ENCODE measurements around the gene OR51A2. TPM values are rescaled to one million over a fixed set of nuclear protein-coding genes. Genes with fewer than 3 reads are reported as not detected.
"Not testable (repeated sequence)": the region's sequence is repeated elsewhere in the genome, so short reads cannot be mapped to it uniquely, and the experiment has no call there.

The OR51A2 gene
- not detected in 2 replicates for total RNA-seq
- long read RNA-seq, result 0 reads

- not testable (repeated sequence) for H3K9me3 Mint-ChIP-seq (ENCODE audit: low read depth); DNase-seq (ENCODE audit: low spot score, unreplicated experiment); H3K4me1 Mint-ChIP-seq (ENCODE audit: low read depth); H3K27ac Mint-ChIP-seq; H3K36me3 Mint-ChIP-seq (ENCODE audit: insufficient read depth); H3K4me3 Mint-ChIP-seq (ENCODE audit: low read depth); H3K27me3 Mint-ChIP-seq
Observed at GRCh38 chr11:4955613-4956012, at the start of gene OR51A2. OR51A2 (minus strand) TSS chr11:4955713; CDS start chr11:4955713, 0 bp downstream.

- TF ChIP-seq, protein P1, sequence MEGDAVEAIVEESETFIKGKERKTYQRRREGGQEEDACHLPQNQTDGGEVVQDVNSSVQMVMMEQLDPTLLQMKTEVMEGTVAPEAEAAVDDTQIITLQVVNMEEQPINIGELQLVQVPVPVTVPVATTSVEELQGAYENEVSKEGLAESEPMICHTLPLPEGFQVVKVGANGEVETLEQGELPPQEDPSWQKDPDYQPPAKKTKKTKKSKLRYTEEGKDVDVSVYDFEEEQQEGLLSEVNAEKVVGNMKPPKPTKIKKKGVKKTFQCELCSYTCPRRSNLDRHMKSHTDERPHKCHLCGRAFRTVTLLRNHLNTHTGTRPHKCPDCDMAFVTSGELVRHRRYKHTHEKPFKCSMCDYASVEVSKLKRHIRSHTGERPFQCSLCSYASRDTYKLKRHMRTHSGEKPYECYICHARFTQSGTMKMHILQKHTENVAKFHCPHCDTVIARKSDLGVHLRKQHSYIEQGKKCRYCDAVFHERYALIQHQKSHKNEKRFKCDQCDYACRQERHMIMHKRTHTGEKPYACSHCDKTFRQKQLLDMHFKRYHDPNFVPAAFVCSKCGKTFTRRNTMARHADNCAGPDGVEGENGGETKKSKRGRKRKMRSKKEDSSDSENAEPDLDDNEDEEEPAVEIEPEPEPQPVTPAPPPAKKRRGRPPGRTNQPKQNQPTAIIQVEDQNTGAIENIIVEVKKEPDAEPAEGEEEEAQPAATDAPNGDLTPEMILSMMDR (IDR thresholded peaks at IDR 0.05; ENCODE audit: unreplicated experiment), result peak; percentile 84
- peaks cover 19% of the 10 kb centered on the region for H3K27me3 Mint-ChIP-seq
- H3K27ac Mint-ChIP-seq, result no peak overlapping the region
- peak; percentile 36 for DNase-seq (ENCODE audit: low spot score, unreplicated experiment)
- H3K4me3 Mint-ChIP-seq (ENCODE audit: low read depth), result no peak overlapping the region
- H3K9me3 Mint-ChIP-seq (ENCODE audit: low read depth), result no peaks in the 10 kb centered on the region
- no peaks in the 10 kb centered on the region for H3K36me3 Mint-ChIP-seq (ENCODE audit: insufficient read depth)
- H3K4me1 Mint-ChIP-seq (ENCODE audit: low read depth), result no peaks in the 10 kb centered on the region
Observed at GRCh38 chr11:5004424-5005274, 49.1 kb upstream of the OR51A2 start.

- H3K4me1 Mint-ChIP-seq (ENCODE audit: low read depth), result peaks cover 23% of the 10 kb centered on the region
- H3K27ac Mint-ChIP-seq, result peak within 1 kb of the TSS; percentile 40
- H3K27me3 Mint-ChIP-seq, result no peaks in the 10 kb centered on the region
- TF ChIP-seq, protein P1 (IDR thresholded peaks at IDR 0.05; ENCODE audit: unreplicated experiment), result no peak
- DNase-seq (ENCODE audit: low spot score, unreplicated experiment), result no peak
- H3K4me3 Mint-ChIP-seq (ENCODE audit: low read depth), result peak within 1 kb of the TSS; percentile 23
- no peaks in the 10 kb centered on the region for H3K9me3 Mint-ChIP-seq (ENCODE audit: low read depth)
- H3K36me3 Mint-ChIP-seq (ENCODE audit: insufficient read depth), result no peaks in the 10 kb centered on the region
Observed at GRCh38 chr11:4994551-4994950, 39.0 kb upstream of the OR51A2 start, which contains the start of gene OR51L1. OR51L1 (plus strand) TSS chr11:4994851; CDS start chr11:4998983, 4,132 bp downstream.

- no peaks in the 10 kb centered on the region for H3K9me3 Mint-ChIP-seq (ENCODE audit: low read depth)
- TF ChIP-seq, protein P1 (IDR thresholded peaks at IDR 0.05; ENCODE audit: unreplicated experiment), result no peak
- DNase-seq (ENCODE audit: low spot score, unreplicated experiment), result no peak
- no peaks in the 10 kb centered on the region for H3K36me3 Mint-ChIP-seq (ENCODE audit: insufficient read depth)
- no peak overlapping the region for H3K27ac Mint-ChIP-seq
- peaks cover 19% of the 10 kb centered on the region for H3K4me1 Mint-ChIP-seq (ENCODE audit: low read depth)
- H3K4me3 Mint-ChIP-seq (ENCODE audit: low read depth), result no peak overlapping the region
- H3K27me3 Mint-ChIP-seq, result no peaks in the 10 kb centered on the region
Observed at GRCh38 chr11:4991060-4991459, 35.5 kb upstream of the OR51A2 start.

- H3K4me3 Mint-ChIP-seq (ENCODE audit: low read depth), result no peak overlapping the region
- H3K4me1 Mint-ChIP-seq (ENCODE audit: low read depth), result peaks cover 10% of the 10 kb centered on the region
- H3K9me3 Mint-ChIP-seq (ENCODE audit: low read depth), result no peaks in the 10 kb centered on the region
- H3K27ac Mint-ChIP-seq, result peak overlapping the region; percentile 38
- no peaks in the 10 kb centered on the region for H3K36me3 Mint-ChIP-seq (ENCODE audit: insufficient read depth)
- TF ChIP-seq, protein P1 (IDR thresholded peaks at IDR 0.05; ENCODE audit: unreplicated experiment), result no peak
- no peaks in the 10 kb centered on the region for H3K27me3 Mint-ChIP-seq
- no peak for DNase-seq (ENCODE audit: low spot score, unreplicated experiment)
Observed at GRCh38 chr11:4983841-4984240, 28.3 kb upstream of the OR51A2 start.
